Activated CD4-positive, alpha-beta T cell treated with anti-CD3 and anti-CD28 coated beads, Interleukin-2, amount 10 ng/mL, durations not matched to agents 24 days and 14 days (primary cell): ENCODE results near the gene ZNF547. TPM values are rescaled to one million over a fixed set of nuclear protein-coding genes. Genes with fewer than 3 reads are reported as not detected.

Experiments
- total RNA-seq: library from RNA; stranded (reverse); gene quantifications from 2 replicates; pipeline ENCODE4 v1.2.3, GENCODE V29; 2022

The ZNF547 gene
- total RNA-seq, 1 donor from 2014 or later: 1.6 TPM

Other genes with a start within 250 kb of the ZNF547 start
- not detected in 2 replicates for gene USP29, start 243.6 kb upstream of the ZNF547 start, total RNA-seq
- gene ZIM3, start 218.3 kb upstream of the ZNF547 start, total RNA-seq: not detected in 2 replicates
- gene DUXA, start 196.1 kb upstream of the ZNF547 start, total RNA-seq: not detected in 2 replicates
- gene ZNF264, start 172.1 kb upstream of the ZNF547 start, total RNA-seq: 18.0 and 19.9 TPM in 2 replicates
- gene AURKC, start 132.5 kb upstream of the ZNF547 start, total RNA-seq: 0.33 TPM in 1 of 2 replicates, not detected in the other
- 7.6 and 8.6 TPM in 2 replicates for gene ZNF805, start 122.9 kb upstream of the ZNF547 start, total RNA-seq
- gene ZNF460, start 83.1 kb upstream of the ZNF547 start, total RNA-seq: 42.3 and 49.1 TPM in 2 replicates
- gene ZNF543, start 43.1 kb upstream of the ZNF547 start, total RNA-seq: 4.9 and 5.3 TPM in 2 replicates
- 5.3 and 5.8 TPM in 2 replicates for gene ZNF304, start 12.3 kb upstream of the ZNF547 start, total RNA-seq
- gene TRAPPC2B, start within 50 bp of the ZNF547 start, total RNA-seq: 4.1 and 4.3 TPM in 2 replicates
- 10.6 and 12.7 TPM in 2 replicates for gene ZNF548, start 26.3 kb downstream of the ZNF547 start, total RNA-seq
- 7.4 and 7.8 TPM in 2 replicates for gene ZNF17, start 47.6 kb downstream of the ZNF547 start, total RNA-seq
- 22.5 and 26.5 TPM in 2 replicates for gene ZNF749, start 71.8 kb downstream of the ZNF547 start, total RNA-seq
- not detected in 2 replicates for gene VN1R1, start 93.6 kb downstream of the ZNF547 start, total RNA-seq
- 2.5 and 2.8 TPM in 2 replicates for gene ZNF772, start 114.0 kb downstream of the ZNF547 start, total RNA-seq
- gene ZNF419, start 124.2 kb downstream of the ZNF547 start, total RNA-seq: 4.6 and 4.9 TPM in 2 replicates
- gene ZNF773, start 136.4 kb downstream of the ZNF547 start, total RNA-seq: 4.9 and 5.1 TPM in 2 replicates
- gene ZNF549, start 163.8 kb downstream of the ZNF547 start, total RNA-seq: 4.0 and 4.9 TPM in 2 replicates
- gene ZNF550, start 196.3 kb downstream of the ZNF547 start, total RNA-seq: 7.4 and 9.3 TPM in 2 replicates
- gene ZNF416, start 215.4 kb downstream of the ZNF547 start, total RNA-seq: 3.4 and 3.5 TPM in 2 replicates
- 2.8 and 4.1 TPM in 2 replicates for gene ZIK1, start 220.6 kb downstream of the ZNF547 start, total RNA-seq
- gene ZNF530, start 236.3 kb downstream of the ZNF547 start, total RNA-seq: 4.5 and 5.7 TPM in 2 replicates